Left lobe of liver (tissue), 2 donors: ENCODE results near the gene CACNA1C. TPM values are rescaled to one million over a fixed set of nuclear protein-coding genes. Genes with fewer than 3 reads are reported as not detected.
"Not testable (repeated sequence)": the region's sequence is repeated elsewhere in the genome, so short reads cannot be mapped to it uniquely, and the experiment has no call there.

ENCODE experiments used
- ATAC-seq: fragments of 200-7000 bp; cut with Tn5 transposase; one replicate; pipeline ENCODE4 v1.9.1; 2020; ENCODE audit warnings: mild to moderate bottlenecking, moderate library complexity
- DNase-seq: peaks from one replicate; pipeline ENCODE4 v3.0.0-alpha.2; 2020; ENCODE audit warnings: low spot score
- total RNA-seq: library from RNA; stranded (reverse); gene quantifications from one replicate; pipeline ENCODE4 v1.2.1, GENCODE V29; 2021
- donor health status: DM: no; HTN: no; CAD: no; lungs with moderate emphysema.
- donor health status: DM: no; HTN: yes; CAD: no.

The CACNA1C gene
- total RNA-seq, 1 donor from 2014 or later: 0.83 TPM

DNA sequence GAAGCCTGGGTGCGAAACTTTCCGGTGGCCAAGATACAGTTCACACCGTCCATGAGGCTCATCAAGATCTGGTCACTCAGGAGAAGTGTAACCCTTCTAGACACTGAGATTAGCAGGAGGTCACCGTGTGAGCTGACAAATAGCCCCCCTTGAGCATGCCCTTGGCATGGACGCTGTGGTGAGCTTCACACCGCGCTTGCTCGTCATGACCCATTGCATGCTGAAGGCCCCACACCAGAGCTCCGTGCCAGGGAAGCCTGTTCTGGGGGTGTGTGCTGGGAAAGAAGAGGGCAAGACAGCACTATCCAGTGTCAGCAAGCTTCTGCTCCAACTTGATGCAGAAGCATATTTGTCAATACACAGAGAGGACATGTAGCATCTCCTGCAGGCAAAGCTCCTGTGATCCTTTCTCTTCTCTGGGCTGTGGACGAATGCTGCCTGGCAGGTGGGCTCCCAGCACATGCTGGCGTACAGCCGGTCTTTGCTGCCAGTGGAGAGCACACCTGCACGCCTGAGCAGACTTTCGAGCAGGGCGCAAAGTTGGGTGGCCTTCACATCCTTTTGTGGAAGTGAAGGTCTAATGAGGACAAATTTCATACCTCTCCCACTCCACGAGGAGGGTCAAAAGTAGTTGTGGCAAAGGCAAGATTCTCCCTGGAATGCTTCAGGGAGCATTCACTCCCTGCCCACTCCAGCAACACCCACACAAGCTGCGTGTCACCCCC, 615.1 kb downstream of the CACNA1C start:
- no peak for ATAC-seq
- peak; percentile 32 for DNase-seq

- DNase-seq: peak; percentile 34
- no peak for ATAC-seq
Measured at GRCh38 chr12:2668816-2669215, 616.0 kb downstream of the CACNA1C start.

DNA sequence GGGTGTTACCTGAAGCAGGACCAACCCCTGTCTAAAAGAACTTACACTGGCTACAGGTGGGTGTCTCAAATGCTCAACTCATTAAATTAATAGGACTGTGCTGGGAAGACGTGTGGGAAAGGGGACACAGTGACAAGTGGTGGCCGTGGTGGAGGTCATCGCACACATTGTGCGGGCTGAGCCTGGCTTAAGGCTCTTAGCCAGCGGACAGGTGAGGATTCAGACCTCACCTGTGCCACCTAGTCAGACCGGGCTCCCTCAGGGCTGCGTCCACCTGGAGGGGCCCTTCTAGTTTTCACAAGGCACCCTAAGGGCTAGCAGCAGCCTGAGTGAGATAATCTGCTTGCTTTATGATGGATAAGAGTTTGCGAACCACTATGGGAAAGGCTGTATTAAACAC, 616.8 kb downstream of the CACNA1C start:
- ATAC-seq: no peak
- DNase-seq: peak; percentile 33

DNA sequence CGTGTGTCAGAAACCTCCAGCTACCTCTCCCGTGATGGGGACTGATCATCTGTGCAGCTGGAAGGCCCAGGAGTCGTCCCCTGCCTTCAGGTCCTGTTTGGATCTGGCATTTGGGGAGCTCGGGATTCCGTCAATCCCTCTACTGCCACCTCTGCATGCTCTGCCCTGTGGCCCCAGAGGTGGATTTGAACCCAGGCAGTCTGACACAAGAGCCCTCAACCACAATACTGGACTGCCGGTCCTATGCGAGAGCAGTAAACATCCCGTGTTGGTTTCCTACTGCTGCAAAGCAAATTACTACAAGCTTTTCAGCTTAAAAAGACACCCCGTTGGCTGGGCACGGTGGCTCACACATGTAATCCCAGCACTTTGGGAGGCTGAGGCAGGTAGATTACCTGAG, 620.1 kb downstream of the CACNA1C start:
- DNase-seq (peak; percentile 32), ATAC-seq (no peak)

- DNase-seq (peak; percentile 38), ATAC-seq (no peak)
Measured at GRCh38 chr12:2673966-2674810, 621.4 kb downstream of the CACNA1C start.

- peak; percentile 5 for DNase-seq
- no peak for ATAC-seq
Measured at GRCh38 chr12:2675776-2676175, 623.0 kb downstream of the CACNA1C start.

- DNase-seq: peak; percentile 35
- no peak for ATAC-seq
Measured at GRCh38 chr12:2677142-2677880, 624.5 kb downstream of the CACNA1C start.

- peak; percentile 11 for DNase-seq
- no peak for ATAC-seq
Measured at GRCh38 chr12:2678426-2678825, 625.6 kb downstream of the CACNA1C start.

- DNase-seq: peak; percentile 33
- no peak for ATAC-seq
Measured at GRCh38 chr12:2679068-2679815, 626.5 kb downstream of the CACNA1C start.

- no peak for DNase-seq
- no peak for ATAC-seq
Measured at GRCh38 chr12:2679816-2680675, 627.3 kb downstream of the CACNA1C start.

DNA sequence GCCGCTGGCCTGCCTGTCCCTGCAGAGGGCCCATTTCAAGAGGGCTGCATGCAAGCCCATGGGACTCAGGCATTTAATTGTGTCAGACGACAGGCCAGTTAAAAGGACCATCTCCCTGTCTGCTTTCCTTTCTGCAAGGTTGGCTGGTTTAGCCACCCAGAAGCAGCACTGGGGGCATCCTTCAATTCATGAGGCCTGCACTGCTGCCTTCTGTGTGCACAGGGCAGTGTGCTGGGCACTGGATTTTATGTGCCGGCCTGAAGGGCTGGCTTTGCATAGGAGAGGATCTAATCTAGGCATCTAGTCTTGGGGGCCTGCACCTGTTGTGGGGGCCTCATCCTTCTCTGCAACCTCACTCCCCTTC, 627.9 kb downstream of the CACNA1C start:
- peak; percentile 24 for DNase-seq
- no peak for ATAC-seq

- peak; percentile 32 for DNase-seq
- ATAC-seq: no peak
Measured at GRCh38 chr12:2681450-2682205, 628.8 kb downstream of the CACNA1C start.

GRCh38 chr12:2682296-2683251, 629.8 kb downstream of the CACNA1C start:
- peak; percentile 62 for ATAC-seq
- peak; percentile 39 for DNase-seq

- ATAC-seq (no peak), DNase-seq (peak; percentile 26)
Measured at GRCh38 chr12:2683283-2684025, 630.7 kb downstream of the CACNA1C start.

DNA sequence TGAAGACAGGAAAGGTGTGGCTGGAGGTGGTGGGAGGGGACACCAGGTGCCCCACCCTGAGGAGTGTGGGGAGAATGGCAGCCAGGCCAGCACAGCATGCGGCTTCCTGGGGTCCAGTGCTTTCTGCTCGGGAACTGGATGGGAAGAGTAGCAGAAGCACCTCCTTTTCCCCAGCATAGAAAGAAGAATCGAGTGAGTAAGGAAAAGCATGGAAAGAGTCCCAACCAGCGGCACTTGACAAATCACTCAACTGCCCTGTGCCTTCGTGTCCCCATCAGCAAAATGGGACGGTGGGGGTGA, 631.2 kb downstream of the CACNA1C start:
- ATAC-seq, DNase-seq: not testable (repeated sequence)

- not testable (repeated sequence) for ATAC-seq, DNase-seq
Measured at GRCh38 chr12:2685620-2686279, 633.0 kb downstream of the CACNA1C start.

GRCh38 chr12:2686280-2686646, 633.5 kb downstream of the CACNA1C start:
- ATAC-seq: no peak
- DNase-seq: no peak
